Lung (tissue), 12 donors: Measurements from ENCODE around the gene SLC16A6. TPM values are rescaled to one million over a fixed set of nuclear protein-coding genes. Genes with fewer than 3 reads are reported as not detected.

Source experiments
- ATAC-seq: fragments of 200-7000 bp; cut with Tn5 transposase; one replicate; pipeline ENCODE4 v1.9.1; 2020; ENCODE audit warnings: moderate number of reproducible peaks; ENCODE audit not compliant: insufficient read depth, low FRiP score
- DNase-seq, 3 donors: peaks; one replicate each; pipeline ENCODE4 v3.0.0-alpha.2; 2013 to 2017
- H3K27ac ChIP-seq, 2 donors: one replicate each; pipeline ENCODE4 v1.5.1; 2013; ENCODE audit warnings: mild to moderate bottlenecking in 2 of 2, moderate library complexity in 2 of 2, control low read depth in 1 of 2, inconsistent platforms in 1 of 2, low read depth in 1 of 2, low read length in 1 of 2
- H3K27me3 ChIP-seq, 3 donors: one replicate each; pipeline ENCODE4 v1.5.1; 2013; ENCODE audit warnings: low read length in 2 of 3; ENCODE audit not compliant: control insufficient read depth in 3 of 3, insufficient read depth in 3 of 3
- H3K36me3 ChIP-seq, 4 donors: one replicate each; pipeline ENCODE4 v1.5.1; 2013; ENCODE audit warnings: low read length in 4 of 4, mild to moderate bottlenecking in 1 of 4, moderate library complexity in 1 of 4; ENCODE audit not compliant: control insufficient read depth in 4 of 4, insufficient read depth in 4 of 4
- H3K4me1 ChIP-seq, 5 donors: one replicate each; pipeline ENCODE4 v1.5.1; 2013; ENCODE audit warnings: low read length in 5 of 5, mild to moderate bottlenecking in 2 of 5, moderate library complexity in 1 of 5; ENCODE audit not compliant: control insufficient read depth in 5 of 5, insufficient read depth in 5 of 5
- H3K4me3 ChIP-seq: one replicate; pipeline ENCODE4 v1.5.1; 2013; ENCODE audit warnings: mild to moderate bottlenecking, control low read depth, moderate library complexity
- H3K9ac ChIP-seq, 2 donors: one replicate each; pipeline ENCODE4 v1.5.1; 2013; ENCODE audit warnings: low read length in 2 of 2, control low read depth in 1 of 2; ENCODE audit not compliant: insufficient read depth in 1 of 2
- H3K9me3 ChIP-seq, 4 donors: one replicate each; pipeline ENCODE4 v1.5.1; 2013; ENCODE audit warnings: low read length in 3 of 4, mild to moderate bottlenecking in 1 of 4, moderate library complexity in 1 of 4; ENCODE audit not compliant: control insufficient read depth in 4 of 4, insufficient read depth in 3 of 4
- WGBS, 2 donors: extraction: QIAGEN DNeasy Blood & Tissue Kit; methylation state at CpG; one replicate each; pipeline ENCODE4 v1.1.7; 2013; 5-methylcytosine and 5-hydroxymethylcytosine counted together
- polyA plus RNA-seq, 2 donors: library from polyadenylated mRNA; stranded (reverse); fragments of 200-250 nt; gene quantifications; one replicate each; pipeline ENCODE4 v1.2.1, GENCODE V29; 2013
- total RNA-seq, 2 donors: library from RNA; depleted of rRNA in 1 of 2; stranded (reverse); fragments of >200 nt in 1 of 2; gene quantifications; one replicate each; pipeline ENCODE4 v1.2.1, GENCODE V29; 2014 to 2021
- TF ChIP-seq, protein P1 (sequence below): IDR thresholded peaks from 2 replicates; pipeline ENCODE4 v1.5.1; 2012; ENCODE audit warnings: mild to moderate bottlenecking; ENCODE audit errors: control extremely low read depth, extremely low read depth
- donor health status: control.
- donor health status: control.
- donor health status: Bipolar disorder and iron deficiency.
- donor health status: healthy.
- donor health status: DM: yes; HTN: yes; CAD: no.

Gene SLC16A6
- total and polyA plus RNA-seq, 4 donors: 2.0 to 10.9 (median 4.8) TPM

DNA sequence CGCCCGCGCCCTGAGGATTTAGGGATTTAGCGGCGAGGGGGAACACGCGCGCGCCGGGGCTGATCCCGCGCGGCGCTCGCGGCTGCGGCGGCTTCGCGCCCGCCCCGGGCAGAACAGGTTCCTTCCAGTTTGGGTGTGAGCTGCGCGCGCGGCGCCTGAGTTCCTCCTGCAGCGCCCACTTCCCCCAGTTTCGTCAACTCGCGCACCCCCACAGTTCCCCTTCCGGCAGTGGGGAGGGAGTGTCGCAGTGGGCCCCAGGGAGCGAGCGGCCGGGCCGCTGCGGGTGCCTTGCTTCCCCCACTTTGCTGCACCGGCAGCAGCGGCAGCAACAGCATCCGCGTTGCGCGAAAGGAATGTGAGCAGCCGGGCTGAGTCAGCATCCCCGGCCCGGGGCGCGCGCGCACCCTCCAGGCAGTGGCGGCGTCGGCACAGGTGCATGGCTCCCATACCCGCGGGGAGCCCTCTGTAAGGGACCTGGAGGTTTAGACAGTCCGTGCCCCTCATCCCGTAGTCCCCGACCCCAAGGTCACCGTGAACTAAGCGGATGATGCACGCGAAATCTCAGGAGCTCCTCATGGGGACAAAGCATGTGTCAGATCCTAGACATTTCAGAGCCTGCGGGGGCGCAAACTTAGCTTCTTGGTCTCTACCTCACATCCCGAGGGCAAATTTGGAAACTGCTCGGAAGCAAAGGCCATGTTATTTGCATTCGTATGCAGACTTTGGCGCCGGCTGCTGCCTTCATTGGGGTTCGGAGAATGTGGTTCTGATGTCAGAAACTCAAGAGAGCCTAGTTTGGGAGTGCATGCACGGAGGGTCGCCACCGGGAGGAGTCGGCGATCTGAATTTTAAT, 1.1 kb upstream of the SLC16A6 start:
- peaks cover 0 to 22% (median 8%) of the 10 kb centered on the region in 5 donors for H3K4me1 ChIP-seq
- 1 to 2% methylated on average over 69 to 76 of the region's 76 CpGs for WGBS, 2 donors
- peak overlapping the region; percentile 5 to 87 for H3K27ac ChIP-seq
- peaks cover 0 to 49% (median 40%) of the 10 kb centered on the region in 3 donors for H3K27me3 ChIP-seq
- TF ChIP-seq, protein P1, sequence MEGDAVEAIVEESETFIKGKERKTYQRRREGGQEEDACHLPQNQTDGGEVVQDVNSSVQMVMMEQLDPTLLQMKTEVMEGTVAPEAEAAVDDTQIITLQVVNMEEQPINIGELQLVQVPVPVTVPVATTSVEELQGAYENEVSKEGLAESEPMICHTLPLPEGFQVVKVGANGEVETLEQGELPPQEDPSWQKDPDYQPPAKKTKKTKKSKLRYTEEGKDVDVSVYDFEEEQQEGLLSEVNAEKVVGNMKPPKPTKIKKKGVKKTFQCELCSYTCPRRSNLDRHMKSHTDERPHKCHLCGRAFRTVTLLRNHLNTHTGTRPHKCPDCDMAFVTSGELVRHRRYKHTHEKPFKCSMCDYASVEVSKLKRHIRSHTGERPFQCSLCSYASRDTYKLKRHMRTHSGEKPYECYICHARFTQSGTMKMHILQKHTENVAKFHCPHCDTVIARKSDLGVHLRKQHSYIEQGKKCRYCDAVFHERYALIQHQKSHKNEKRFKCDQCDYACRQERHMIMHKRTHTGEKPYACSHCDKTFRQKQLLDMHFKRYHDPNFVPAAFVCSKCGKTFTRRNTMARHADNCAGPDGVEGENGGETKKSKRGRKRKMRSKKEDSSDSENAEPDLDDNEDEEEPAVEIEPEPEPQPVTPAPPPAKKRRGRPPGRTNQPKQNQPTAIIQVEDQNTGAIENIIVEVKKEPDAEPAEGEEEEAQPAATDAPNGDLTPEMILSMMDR: no peak
- H3K36me3 ChIP-seq: no peaks in the 10 kb centered on the region
- no peaks in the 10 kb centered on the region for H3K9me3 ChIP-seq
- peak; percentile 64 to 73 (median 68) for DNase-seq
- peak; percentile 84 for ATAC-seq
- no peak overlapping the region for H3K9ac ChIP-seq
- H3K4me3 ChIP-seq: peak overlapping the region; percentile 41

- DNase-seq (peak in 2 of 3 donors; percentile 37), ATAC-seq (no peak)
- Histone ChIP-seq H3K27ac (peak overlapping the region in 1 of 2 donors; percentile 88), H3K9ac (no peak overlapping the region), H3K36me3 (no peaks in the 10 kb centered on the region), H3K27me3 (peaks cover 0 to 49% (median 40%) of the 10 kb centered on the region in 3 donors), H3K4me3 (peak overlapping the region; percentile 39), H3K9me3 (no peaks in the 10 kb centered on the region), H3K4me1 (peaks cover 0 to 22% (median 8%) of the 10 kb centered on the region in 5 donors)
- WGBS, 2 donors: 0 to 1% methylated on average over 50 of the region's 50 CpGs
- TF ChIP-seq, protein P1: no peak
Measured at GRCh38 chr17:68290268-68290954, 516 bp downstream of the SLC16A6 start.

GRCh38 chr17:68289936-68290267, 1.0 kb downstream of the SLC16A6 start:
- no peak overlapping the region for H3K4me3 ChIP-seq
- TF ChIP-seq, protein P1: no peak
- H3K36me3 ChIP-seq: no peaks in the 10 kb centered on the region
- 7 to 10% methylated on average over 9 of the region's 9 CpGs for WGBS, 2 donors
- peaks cover 0 to 44% (median 37%) of the 10 kb centered on the region in 3 donors for H3K27me3 ChIP-seq
- DNase-seq: peak in 2 of 3 donors; percentile 14 to 19
- no peak for ATAC-seq
- H3K4me1 ChIP-seq: peaks cover 0 to 22% (median 8%) of the 10 kb centered on the region in 5 donors
- no peak overlapping the region for H3K9ac ChIP-seq
- H3K27ac ChIP-seq: peak overlapping the region in 1 of 2 donors; percentile 88
- H3K9me3 ChIP-seq: no peaks in the 10 kb centered on the region
